ENCODE measurements around the gene ANKRD55. TPM values are rescaled to one million over a fixed set of nuclear protein-coding genes. Genes with fewer than 3 reads are reported as not detected.

ANKRD55 gene
- total and polyA plus RNA-seq, 11 donors = 0.11 to 0.15 TPM; not detected in 9

DNA sequence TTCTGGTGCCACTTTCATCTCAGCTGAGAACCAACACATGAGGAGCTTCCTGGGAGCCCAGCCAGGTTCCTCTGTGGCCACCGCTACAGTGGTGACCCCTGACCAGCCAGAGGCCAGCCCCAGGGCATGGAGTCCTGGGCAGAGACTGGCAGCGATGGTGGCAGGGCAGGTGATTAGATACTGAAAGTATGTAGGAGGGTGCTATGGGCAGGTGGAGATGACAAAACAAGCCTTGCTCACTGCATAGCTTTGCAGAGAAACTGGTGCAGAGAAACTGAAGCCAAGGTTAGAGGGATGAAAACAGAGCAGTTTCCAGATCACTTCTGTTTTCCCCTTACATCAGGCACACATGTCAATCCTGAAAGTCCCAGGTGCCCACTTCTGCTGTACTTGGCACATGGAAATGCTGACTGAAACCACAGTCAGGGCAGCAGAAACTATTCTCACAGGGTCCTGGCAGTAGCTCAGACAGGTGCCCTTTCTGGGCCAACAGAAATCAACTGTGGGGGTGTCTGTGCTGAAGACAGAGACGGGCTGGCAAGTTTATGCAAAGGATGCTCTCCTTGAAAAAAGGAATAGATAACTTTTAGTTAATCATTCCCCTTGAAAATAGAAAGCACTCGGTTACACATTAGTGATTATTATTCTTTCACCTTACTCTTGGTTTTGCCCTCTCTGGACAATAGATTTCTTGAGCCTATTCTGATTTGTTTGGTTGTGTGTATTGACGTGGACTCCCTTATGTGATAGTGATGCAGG is 90.3 kb downstream of the ANKRD55 start:
- Histone ChIP-seq H3K36me3 (no peaks in the 10 kb centered on the region), H3K27me3 (no peaks in the 10 kb centered on the region), H3K27ac (no peak overlapping the region), H3K4me3 (no peak overlapping the region), H3K4me1 (peaks cover 0 to 36% (median 0%) of the 10 kb centered on the region in 12 donors), H3K9me3 (no peaks in the 10 kb centered on the region)
- WGBS, 4 donors = 87 to 94% (median 91%) methylated on average over 5 of the region's 5 CpGs
- no peak for ATAC-seq
- DNase-seq = no peak
- TF ChIP-seq, protein P1, sequence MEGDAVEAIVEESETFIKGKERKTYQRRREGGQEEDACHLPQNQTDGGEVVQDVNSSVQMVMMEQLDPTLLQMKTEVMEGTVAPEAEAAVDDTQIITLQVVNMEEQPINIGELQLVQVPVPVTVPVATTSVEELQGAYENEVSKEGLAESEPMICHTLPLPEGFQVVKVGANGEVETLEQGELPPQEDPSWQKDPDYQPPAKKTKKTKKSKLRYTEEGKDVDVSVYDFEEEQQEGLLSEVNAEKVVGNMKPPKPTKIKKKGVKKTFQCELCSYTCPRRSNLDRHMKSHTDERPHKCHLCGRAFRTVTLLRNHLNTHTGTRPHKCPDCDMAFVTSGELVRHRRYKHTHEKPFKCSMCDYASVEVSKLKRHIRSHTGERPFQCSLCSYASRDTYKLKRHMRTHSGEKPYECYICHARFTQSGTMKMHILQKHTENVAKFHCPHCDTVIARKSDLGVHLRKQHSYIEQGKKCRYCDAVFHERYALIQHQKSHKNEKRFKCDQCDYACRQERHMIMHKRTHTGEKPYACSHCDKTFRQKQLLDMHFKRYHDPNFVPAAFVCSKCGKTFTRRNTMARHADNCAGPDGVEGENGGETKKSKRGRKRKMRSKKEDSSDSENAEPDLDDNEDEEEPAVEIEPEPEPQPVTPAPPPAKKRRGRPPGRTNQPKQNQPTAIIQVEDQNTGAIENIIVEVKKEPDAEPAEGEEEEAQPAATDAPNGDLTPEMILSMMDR (IDR thresholded peaks at IDR 0.05) = no peak
- no peak for TF ChIP-seq POLR2A (IDR thresholded peaks at IDR 0.05)
- intact Hi-C loops (cut with DNase I) = no loop called here

DNA sequence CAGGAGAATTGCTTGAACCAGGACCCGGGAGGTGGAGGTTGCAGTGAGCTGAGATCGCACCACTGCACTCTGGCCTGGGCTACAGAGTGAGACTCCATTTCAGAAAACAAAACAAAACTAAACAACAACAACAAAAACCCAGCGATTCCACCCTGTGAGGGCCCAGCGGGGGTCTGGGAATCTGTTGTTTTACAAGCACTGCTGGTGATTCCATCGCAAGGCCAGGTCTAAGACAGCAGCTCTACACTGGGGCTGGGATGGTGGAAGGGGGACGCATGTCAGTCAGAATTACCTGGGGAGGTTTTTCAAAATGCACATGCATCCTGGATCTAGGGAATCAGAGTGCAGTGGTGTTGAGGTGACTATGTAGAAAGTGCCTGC is 90.9 kb downstream of the ANKRD55 start:
- Histone ChIP-seq H3K36me3 (no peaks in the 10 kb centered on the region), H3K4me3 (no peak overlapping the region), H3K9me3 (no peaks in the 10 kb centered on the region), H3K27ac (no peak overlapping the region), H3K4me1 (peaks cover 0 to 30% (median 0%) of the 10 kb centered on the region in 12 donors), H3K27me3 (no peaks in the 10 kb centered on the region)
- DNase-seq (no peak), ATAC-seq (no peak)
- intact Hi-C loops (cut with DNase I) = no loop called here
- WGBS, 4 donors = 86 to 90% (median 89%) methylated on average over 6 of the region's 6 CpGs
- no peak for TF ChIP-seq POLR2A (IDR thresholded peaks at IDR 0.05)
- TF ChIP-seq, protein P1 (IDR thresholded peaks at IDR 0.05) = no peak

GRCh38 chr5:56140073-56140472 is 93.1 kb downstream of the ANKRD55 start:
- H3K27me3 ChIP-seq = no peaks in the 10 kb centered on the region
- peak overlapping the region in 1 of 12 donors; percentile 6 for H3K27ac ChIP-seq
- intact Hi-C loops (cut with DNase I) = no loop called here
- WGBS, 4 donors = 59 to 68% (median 60%) methylated on average over 3 of the region's 3 CpGs
- DNase-seq = no peak
- no peaks in the 10 kb centered on the region for H3K36me3 ChIP-seq
- no peak overlapping the region for H3K4me3 ChIP-seq
- H3K4me1 ChIP-seq = peaks cover 0 to 16% (median 0%) of the 10 kb centered on the region in 12 donors
- ATAC-seq = peak in 1 of 4 donors; percentile 37
- no peak for TF ChIP-seq POLR2A (IDR thresholded peaks at IDR 0.05)
- TF ChIP-seq, protein P1 (IDR thresholded peaks at IDR 0.05) = no peak
- H3K9me3 ChIP-seq = no peaks in the 10 kb centered on the region

DNA sequence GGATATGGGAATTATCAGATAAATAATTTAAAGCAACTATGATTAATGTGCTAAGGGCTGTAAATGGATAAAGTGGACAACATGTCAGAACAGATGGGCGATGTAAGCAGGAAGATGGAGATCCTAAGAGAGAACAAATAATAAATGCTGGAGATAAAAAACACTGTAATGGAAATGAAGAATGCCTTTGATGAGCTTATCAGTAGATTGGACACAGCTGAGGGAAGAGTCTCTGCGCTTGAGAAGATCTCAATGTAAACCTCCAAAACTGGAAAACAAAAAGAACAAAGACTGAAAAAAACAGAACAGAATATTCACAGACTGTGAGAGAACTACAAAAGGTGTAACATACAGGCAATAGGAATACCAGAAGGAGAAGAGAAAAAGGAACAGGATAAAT is 102.5 kb downstream of the ANKRD55 start:
- TF ChIP-seq, protein P1 (IDR thresholded peaks at IDR 0.05) = no peak
- TF ChIP-seq POLR2A (IDR thresholded peaks at IDR 0.05) = no peak
- peaks cover 0 to 11% (median 0%) of the 10 kb centered on the region in 12 donors for H3K9me3 ChIP-seq
- H3K27ac ChIP-seq = no peak overlapping the region
- ATAC-seq (no peak), DNase-seq (no peak)
- WGBS, 4 donors = 94 to 95% (median 94%) methylated on average over 2 of the region's 2 CpGs
- H3K36me3 ChIP-seq = no peaks in the 10 kb centered on the region
- H3K4me3 ChIP-seq = no peak overlapping the region
- no peaks in the 10 kb centered on the region for H3K27me3 ChIP-seq
- intact Hi-C loops (cut with DNase I) = no loop called here
- peaks cover 0 to 18% (median 0%) of the 10 kb centered on the region in 12 donors for H3K4me1 ChIP-seq

All from heart left ventricle (tissue), 16 donors.